Measurements from ENCODE around the gene PDHX.

The PDHX gene

GRCh38 chr11:35041070-35041554 lies 124.7 kb downstream of the PDHX start:
- Mint-ChIP-seq H3K36me3 (ENCODE audit: low read depth) (no peaks in the 10 kb centered on the region), H3K27me3 (no peaks in the 10 kb centered on the region), H3K4me3 (peak overlapping the region; percentile 75), H3K9me3 (peaks cover 5% of the 10 kb centered on the region), H3K27ac (peak overlapping the region; percentile 95), H3K4me1 (ENCODE audit: low read depth) (peaks cover 84% of the 10 kb centered on the region)
- DNase-seq = no peak

- Mint-ChIP-seq H3K9me3 (peaks cover 3% of the 10 kb centered on the region), H3K4me1 (ENCODE audit: low read depth) (peaks cover 85% of the 10 kb centered on the region), H3K27ac (no peak overlapping the region), H3K36me3 (ENCODE audit: low read depth) (no peaks in the 10 kb centered on the region), H3K27me3 (no peaks in the 10 kb centered on the region), H3K4me3 (no peak overlapping the region)
- no peak for DNase-seq
These were observed 125.8 kb downstream of the PDHX start for GRCh38 chr11:35042224-35042623.

- H3K4me1 Mint-ChIP-seq (ENCODE audit: low read depth) = peaks cover 86% of the 10 kb centered on the region
- no peak overlapping the region for H3K4me3 Mint-ChIP-seq
- no peak overlapping the region for H3K27ac Mint-ChIP-seq
- peaks cover 2% of the 10 kb centered on the region for H3K36me3 Mint-ChIP-seq (ENCODE audit: low read depth)
- peaks cover 5% of the 10 kb centered on the region for H3K9me3 Mint-ChIP-seq
- DNase-seq = no peak
- no peaks in the 10 kb centered on the region for H3K27me3 Mint-ChIP-seq
These were observed 126.5 kb downstream of the PDHX start for GRCh38 chr11:35042913-35043312.

GRCh38 chr11:35043936-35044335 lies 127.5 kb downstream of the PDHX start:
- Mint-ChIP-seq H3K4me1 (ENCODE audit: low read depth) (peaks cover 86% of the 10 kb centered on the region), H3K27me3 (no peaks in the 10 kb centered on the region), H3K9me3 (peaks cover 9% of the 10 kb centered on the region), H3K36me3 (ENCODE audit: low read depth) (peaks cover 12% of the 10 kb centered on the region), H3K4me3 (no peak overlapping the region), H3K27ac (no peak overlapping the region)
- no peak for DNase-seq

GRCh38 chr11:35045236-35045820 lies 128.9 kb downstream of the PDHX start:
- peaks cover 9% of the 10 kb centered on the region for H3K9me3 Mint-ChIP-seq
- H3K27ac Mint-ChIP-seq = peak overlapping the region; percentile 93
- peaks cover 18% of the 10 kb centered on the region for H3K36me3 Mint-ChIP-seq (ENCODE audit: low read depth)
- H3K27me3 Mint-ChIP-seq = no peaks in the 10 kb centered on the region
- peak; percentile 52 for DNase-seq
- H3K4me1 Mint-ChIP-seq (ENCODE audit: low read depth) = peaks cover 86% of the 10 kb centered on the region
- peak overlapping the region; percentile 74 for H3K4me3 Mint-ChIP-seq
